ENCODE data around the gene MCF2L. TPM values are rescaled to one million over a fixed set of nuclear protein-coding genes. Genes with fewer than 3 reads are reported as not detected.

The MCF2L gene
- total and polyA plus RNA-seq, 10 of the 15 experiments (the other 5 are each of a cell fraction or from before 2014, with no cell fraction given), result 0.06 to 1.1 (median 0.21) TPM; not detected in 2

DNA sequence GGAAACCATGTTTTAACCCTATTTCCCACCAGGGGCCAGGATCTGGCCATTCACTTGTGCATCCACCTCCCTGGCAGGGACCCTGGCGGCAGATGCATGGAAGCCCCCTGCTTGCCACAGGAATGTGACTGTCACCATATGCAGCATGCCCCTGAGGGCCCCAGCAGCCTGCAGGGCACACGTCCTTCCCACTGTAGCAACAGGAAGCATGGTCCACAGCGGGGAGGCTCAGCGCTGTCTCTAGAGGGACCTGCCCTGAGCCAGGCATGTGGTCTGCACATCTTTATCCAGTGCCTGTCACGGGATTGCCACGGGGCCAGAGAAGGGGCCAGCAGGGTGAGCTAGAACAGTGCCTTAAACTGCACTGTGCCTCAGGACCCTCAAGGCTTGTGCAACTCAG is 34.9 kb upstream of the MCF2L start (continued):
- TF ChIP-seq, protein P1, sequence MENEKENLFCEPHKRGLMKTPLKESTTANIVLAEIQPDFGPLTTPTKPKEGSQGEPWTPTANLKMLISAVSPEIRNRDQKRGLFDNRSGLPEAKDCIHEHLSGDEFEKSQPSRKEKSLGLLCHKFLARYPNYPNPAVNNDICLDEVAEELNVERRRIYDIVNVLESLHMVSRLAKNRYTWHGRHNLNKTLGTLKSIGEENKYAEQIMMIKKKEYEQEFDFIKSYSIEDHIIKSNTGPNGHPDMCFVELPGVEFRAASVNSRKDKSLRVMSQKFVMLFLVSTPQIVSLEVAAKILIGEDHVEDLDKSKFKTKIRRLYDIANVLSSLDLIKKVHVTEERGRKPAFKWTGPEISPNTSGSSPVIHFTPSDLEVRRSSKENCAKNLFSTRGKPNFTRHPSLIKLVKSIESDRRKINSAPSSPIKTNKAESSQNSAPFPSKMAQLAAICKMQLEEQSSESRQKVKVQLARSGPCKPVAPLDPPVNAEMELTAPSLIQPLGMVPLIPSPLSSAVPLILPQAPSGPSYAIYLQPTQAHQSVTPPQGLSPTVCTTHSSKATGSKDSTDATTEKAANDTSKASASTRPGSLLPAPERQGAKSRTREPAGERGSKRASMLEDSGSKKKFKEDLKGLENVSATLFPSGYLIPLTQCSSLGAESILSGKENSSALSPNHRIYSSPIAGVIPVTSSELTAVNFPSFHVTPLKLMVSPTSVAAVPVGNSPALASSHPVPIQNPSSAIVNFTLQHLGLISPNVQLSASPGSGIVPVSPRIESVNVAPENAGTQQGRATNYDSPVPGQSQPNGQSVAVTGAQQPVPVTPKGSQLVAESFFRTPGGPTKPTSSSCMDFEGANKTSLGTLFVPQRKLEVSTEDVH (IDR thresholded peaks at IDR 0.05; ENCODE audit: low read depth, partially characterized antibody), result no peak
- TF ChIP-seq, protein P2, sequence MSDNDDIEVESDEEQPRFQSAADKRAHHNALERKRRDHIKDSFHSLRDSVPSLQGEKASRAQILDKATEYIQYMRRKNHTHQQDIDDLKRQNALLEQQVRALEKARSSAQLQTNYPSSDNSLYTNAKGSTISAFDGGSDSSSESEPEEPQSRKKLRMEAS (IDR thresholded peaks at IDR 0.05; ENCODE audit: low read depth, low read length), result no peak
- TF ChIP-seq RUNX3 (IDR thresholded peaks at IDR 0.05; ENCODE audit: low read length), result no peak

DNA sequence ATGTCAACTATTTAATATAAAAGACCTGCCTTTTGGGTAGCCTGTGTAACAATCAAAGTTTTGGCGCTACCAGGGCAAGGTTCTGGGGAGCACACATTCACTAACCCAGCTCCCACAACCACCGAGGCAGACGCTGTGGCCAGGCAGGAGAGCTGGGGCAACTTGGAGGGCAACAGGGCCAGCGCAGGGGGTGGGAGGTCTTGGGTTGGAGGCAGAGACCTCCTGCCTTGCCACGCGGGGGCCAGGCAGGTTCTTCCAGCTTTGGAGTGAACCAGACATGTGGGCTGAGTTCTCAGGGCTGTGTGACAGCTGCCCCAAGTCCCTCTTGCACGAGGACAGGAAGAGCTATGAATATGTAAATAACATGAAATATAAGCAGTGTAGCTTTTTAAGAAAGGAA is 30.3 kb upstream of the MCF2L start:
- BruUV-seq (replicated peaks), result no TSS peak
- peaks cover 4% of the 10 kb centered on the region; the same call in 1 of the 2 replicates for H3K4me1 ChIP-seq (ENCODE audit: control insufficient read depth, insufficient read depth, low read length)
- no peaks in the 10 kb centered on the region for H3K79me2 ChIP-seq (ENCODE audit: control insufficient read depth, insufficient read depth, low read length)
- FAIRE-seq, result no peak
- RAD21 ChIA-PET (ENCODE audit: unreplicated experiment), result no interaction called here
- POLR2A ChIA-PET, result no interaction called here
- H3K36me3 ChIP-seq (ENCODE audit: control insufficient read depth in 2 of 2, insufficient read depth in 2 of 2, low read length in 1 of 2), result no peaks in the 10 kb centered on the region
- no peak for DNase-seq (ENCODE audit: low read depth, low spot score)
- H2AFZ ChIP-seq (ENCODE audit: control insufficient read depth, low read depth, low read length), result no peak overlapping the region
- no peak overlapping the region for H3K4me2 ChIP-seq (ENCODE audit: control insufficient read depth, insufficient read depth)
- no peaks in the 10 kb centered on the region for H3K9me3 ChIP-seq (replicated peaks; ENCODE audit: control insufficient read depth, insufficient read depth, low read length)
- WGBS (ENCODE audit: insufficient coverage, insufficient replicate concordance, low lambda C conversion rate, missing lambda C conversion rate), result 59% methylated on average over 5 of the region's 7 CpGs
- no peaks in the 10 kb centered on the region for H4K20me1 ChIP-seq (ENCODE audit: control insufficient read depth, insufficient read depth)
- in situ Hi-C loops (cut with MboI) (no loop called here), intact Hi-C loops (cut with micrococcal nuclease; ENCODE audit: unreplicated experiment) (no loop called here)
- ATAC-seq, result no peak
- SMC1A ChIA-PET (ENCODE audit: uncharacterized antibody, unreplicated experiment), result no interaction called here
- no peaks in the 10 kb centered on the region; a peak in 1 of 4 replicates for H3K27me3 ChIP-seq (replicated peaks in 1 of 2; ENCODE audit: control insufficient read depth in 2 of 2, insufficient read depth in 2 of 2, low read length in 1 of 2)
- TF ChIP-seq, protein P3, sequence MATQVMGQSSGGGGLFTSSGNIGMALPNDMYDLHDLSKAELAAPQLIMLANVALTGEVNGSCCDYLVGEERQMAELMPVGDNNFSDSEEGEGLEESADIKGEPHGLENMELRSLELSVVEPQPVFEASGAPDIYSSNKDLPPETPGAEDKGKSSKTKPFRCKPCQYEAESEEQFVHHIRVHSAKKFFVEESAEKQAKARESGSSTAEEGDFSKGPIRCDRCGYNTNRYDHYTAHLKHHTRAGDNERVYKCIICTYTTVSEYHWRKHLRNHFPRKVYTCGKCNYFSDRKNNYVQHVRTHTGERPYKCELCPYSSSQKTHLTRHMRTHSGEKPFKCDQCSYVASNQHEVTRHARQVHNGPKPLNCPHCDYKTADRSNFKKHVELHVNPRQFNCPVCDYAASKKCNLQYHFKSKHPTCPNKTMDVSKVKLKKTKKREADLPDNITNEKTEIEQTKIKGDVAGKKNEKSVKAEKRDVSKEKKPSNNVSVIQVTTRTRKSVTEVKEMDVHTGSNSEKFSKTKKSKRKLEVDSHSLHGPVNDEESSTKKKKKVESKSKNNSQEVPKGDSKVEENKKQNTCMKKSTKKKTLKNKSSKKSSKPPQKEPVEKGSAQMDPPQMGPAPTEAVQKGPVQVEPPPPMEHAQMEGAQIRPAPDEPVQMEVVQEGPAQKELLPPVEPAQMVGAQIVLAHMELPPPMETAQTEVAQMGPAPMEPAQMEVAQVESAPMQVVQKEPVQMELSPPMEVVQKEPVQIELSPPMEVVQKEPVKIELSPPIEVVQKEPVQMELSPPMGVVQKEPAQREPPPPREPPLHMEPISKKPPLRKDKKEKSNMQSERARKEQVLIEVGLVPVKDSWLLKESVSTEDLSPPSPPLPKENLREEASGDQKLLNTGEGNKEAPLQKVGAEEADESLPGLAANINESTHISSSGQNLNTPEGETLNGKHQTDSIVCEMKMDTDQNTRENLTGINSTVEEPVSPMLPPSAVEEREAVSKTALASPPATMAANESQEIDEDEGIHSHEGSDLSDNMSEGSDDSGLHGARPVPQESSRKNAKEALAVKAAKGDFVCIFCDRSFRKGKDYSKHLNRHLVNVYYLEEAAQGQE (IDR thresholded peaks at IDR 0.05; ENCODE audit: low read depth, low read length), result no peak
- TF ChIP-seq NR2F1 (conservative IDR thresholded peaks at IDR 0.05) (no peak), CBX5 (IDR thresholded peaks at IDR 0.05; ENCODE audit: low read depth) (no peak), TCF12 (IDR thresholded peaks at IDR 0.05; ENCODE audit: low read depth, low read length) (no peak)
- CTCF ChIA-PET, result no interaction called here
- H3K9ac ChIP-seq (ENCODE audit: control insufficient read depth, insufficient read depth, low read length), result no peak overlapping the region
- H3K27ac ChIP-seq (ENCODE audit: control insufficient read depth, insufficient read depth), result no peak overlapping the region
- no peak overlapping the region for H3K4me3 ChIP-seq
